ENCODE measurements around the gene OXER1. TPM values are rescaled to one million over a fixed set of nuclear protein-coding genes. Genes with fewer than 3 reads are reported as not detected.

Gene OXER1
- total and polyA plus RNA-seq, 2 of the 13 experiments (the other 11 are each of a cell fraction or from before 2014, with no cell fraction given) = 8.0 to 9.0 TPM

DNA sequence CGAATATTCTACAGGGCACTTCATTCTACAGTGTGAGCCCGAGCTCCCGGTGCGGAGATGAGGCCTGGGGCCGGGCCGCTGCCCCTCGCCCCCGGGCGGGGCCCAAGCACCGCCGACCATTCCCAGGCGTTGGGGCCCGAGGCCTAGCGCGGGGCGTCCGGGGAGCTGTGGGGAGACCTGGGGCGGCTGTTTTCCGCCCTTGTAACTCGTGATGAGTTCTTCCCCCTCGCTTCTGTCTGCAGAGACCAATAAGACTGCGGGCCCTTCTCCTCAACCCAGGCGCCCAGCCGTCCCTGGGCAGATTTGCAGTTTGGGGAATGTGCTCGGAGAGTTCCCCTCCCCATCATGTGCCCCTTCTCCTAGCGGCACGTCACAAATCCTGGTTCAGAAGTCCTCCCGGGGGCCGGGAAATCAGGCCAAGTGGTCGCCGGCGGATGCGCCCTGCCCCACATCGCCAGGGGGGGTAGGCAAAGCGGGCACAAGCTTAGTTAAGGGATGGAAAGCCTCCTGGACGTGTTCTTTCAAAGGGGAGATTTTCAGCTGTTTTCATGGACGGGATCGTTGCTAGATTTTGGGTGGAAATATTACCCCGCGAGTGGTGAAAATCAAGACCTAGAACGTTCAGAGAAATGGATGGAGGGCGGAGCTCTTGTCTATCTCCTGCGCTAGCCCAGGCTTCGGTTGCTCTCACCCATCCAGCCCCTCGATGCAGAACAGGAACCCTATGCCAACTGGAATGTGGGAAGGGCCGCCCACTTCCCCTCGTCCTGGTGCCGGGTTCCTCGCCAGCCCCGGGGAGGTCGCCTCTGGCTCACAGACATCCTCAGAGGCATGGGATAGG lies 47.3 kb upstream of the OXER1 start:
- TSS peak; percentile 83 for BruUV-seq (replicated peaks)
- intact Hi-C loops (cut with micrococcal nuclease; ENCODE audit: unreplicated experiment) (loop anchor here (2.0 kb wide), 1 partner anchor 786 kb away; the partner anchor contains the start of gene THADA), in situ Hi-C loops (cut with HindIII; ENCODE audit: extremely low pct_ligation_motif_present, low pct_unique_long_range_greater_than_20kb) (no loop called here)
- Histone ChIP-seq H3K9me3 (ENCODE audit: low read length) (no peaks in the 10 kb centered on the region), H2AFZ (ENCODE audit: low read length) (peak overlapping the region; percentile 51), H3K4me2 (ENCODE audit: low read depth, low read length) (peak overlapping the region; percentile 98), H3K79me2 (ENCODE audit: insufficient read depth, low read length) (no peaks in the 10 kb centered on the region), H3K4me3 (replicated peaks in 1 of 3; ENCODE audit: insufficient read depth in 1 of 3, low read depth in 2 of 3, low read length in 3 of 3) (peak overlapping the region; percentile 79 to 93 (median 80)), H3K27me3 (ENCODE audit: control insufficient read depth in 1 of 2, insufficient read depth in 2 of 2, low read length in 2 of 2) (no peaks in the 10 kb centered on the region; a peak in 1 of 5 replicates), H3K36me3 (replicated peaks in 1 of 2; ENCODE audit: control insufficient read depth in 1 of 2, insufficient read depth in 2 of 2, low read length in 2 of 2) (no peaks in the 10 kb centered on the region), H3K9ac (ENCODE audit: insufficient read depth, low read depth, low read length) (peak overlapping the region; percentile 96), H3K27ac (ENCODE audit: extremely low read length, insufficient read depth, low read length) (peak overlapping the region; percentile 98), H3K4me1 (ENCODE audit: insufficient read depth, low read length) (peaks cover 19% of the 10 kb centered on the region), H4K20me1 (ENCODE audit: insufficient read depth, low read length) (no peaks in the 10 kb centered on the region)
- FAIRE-seq (peak; percentile 23), DNase-seq (ENCODE audit: low spot score) (peak; percentile 61), ATAC-seq (peak; percentile 5; the same call in 2 of the 3 replicates)
- ChIA-PET POLR2A (interaction anchor here (0.6 to 6.1 kb wide), 23 partner anchors 8 to 785 kb away, joined by 3 to 287 read pairs (median 5); partner anchors contain the start of genes HAAO, THADA and ZFP36L2), CTCF (ENCODE audit: low intra/inter-chr PET ratio, low total read pairs) (interaction anchor here (1.8 kb wide), 1 partner anchor 16 kb away, joined by 5 read pairs; no protein-coding TSS in a partner anchor)
- 2% methylated on average over 40 of the region's 51 CpGs for WGBS (ENCODE audit: low lambda C conversion rate)
- TF ChIP-seq CREM (IDR thresholded peaks at IDR 0.05) (peak; percentile 24; the same call in 1 of the 2 replicates), CREM (CRISPR knock-in tag; IDR thresholded peaks at IDR 0.05) (no peak), ZNF414 (CRISPR knock-in tag; IDR thresholded peaks at IDR 0.05) (no peak), ZNF343 (CRISPR knock-in tag; IDR thresholded peaks at IDR 0.05) (no peak), ZNF766 (CRISPR knock-in tag; IDR thresholded peaks at IDR 0.05; ENCODE audit: borderline replicate concordance) (no peak), MYC (CRISPR knock-in tag; IDR thresholded peaks at IDR 0.05; ENCODE audit: borderline replicate concordance) (0 out of 2 replicates have a peak, but pooled peaks have one; percentile 34), SMAD3 (CRISPR knock-in tag; IDR thresholded peaks at IDR 0.05) (no peak), ZMYM3 (CRISPR knock-in tag; IDR thresholded peaks at IDR 0.05) (peak; percentile 54; the same call in 1 of the 2 replicates), ETS1 (CRISPR knock-in tag; IDR thresholded peaks at IDR 0.05) (no peak), IRF9 (CRISPR knock-in tag; IDR thresholded peaks at IDR 0.05; ENCODE audit: borderline replicate concordance) (no peak), NONO (IDR thresholded peaks at IDR 0.05) (no peak), NONO (CRISPR knock-in tag; conservative IDR thresholded peaks at IDR 0.05) (no peak), UBTF (CRISPR knock-in tag; IDR thresholded peaks at IDR 0.05) (peak; percentile 31)
- TF ChIP-seq, protein P1, sequence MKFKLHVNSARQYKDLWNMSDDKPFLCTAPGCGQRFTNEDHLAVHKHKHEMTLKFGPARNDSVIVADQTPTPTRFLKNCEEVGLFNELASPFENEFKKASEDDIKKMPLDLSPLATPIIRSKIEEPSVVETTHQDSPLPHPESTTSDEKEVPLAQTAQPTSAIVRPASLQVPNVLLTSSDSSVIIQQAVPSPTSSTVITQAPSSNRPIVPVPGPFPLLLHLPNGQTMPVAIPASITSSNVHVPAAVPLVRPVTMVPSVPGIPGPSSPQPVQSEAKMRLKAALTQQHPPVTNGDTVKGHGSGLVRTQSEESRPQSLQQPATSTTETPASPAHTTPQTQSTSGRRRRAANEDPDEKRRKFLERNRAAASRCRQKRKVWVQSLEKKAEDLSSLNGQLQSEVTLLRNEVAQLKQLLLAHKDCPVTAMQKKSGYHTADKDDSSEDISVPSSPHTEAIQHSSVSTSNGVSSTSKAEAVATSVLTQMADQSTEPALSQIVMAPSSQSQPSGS (CRISPR knock-in tag; IDR thresholded peaks at IDR 0.05) = 0 out of 2 replicates have a peak, but pooled peaks have one; percentile 11
- TF ChIP-seq, protein P2, sequence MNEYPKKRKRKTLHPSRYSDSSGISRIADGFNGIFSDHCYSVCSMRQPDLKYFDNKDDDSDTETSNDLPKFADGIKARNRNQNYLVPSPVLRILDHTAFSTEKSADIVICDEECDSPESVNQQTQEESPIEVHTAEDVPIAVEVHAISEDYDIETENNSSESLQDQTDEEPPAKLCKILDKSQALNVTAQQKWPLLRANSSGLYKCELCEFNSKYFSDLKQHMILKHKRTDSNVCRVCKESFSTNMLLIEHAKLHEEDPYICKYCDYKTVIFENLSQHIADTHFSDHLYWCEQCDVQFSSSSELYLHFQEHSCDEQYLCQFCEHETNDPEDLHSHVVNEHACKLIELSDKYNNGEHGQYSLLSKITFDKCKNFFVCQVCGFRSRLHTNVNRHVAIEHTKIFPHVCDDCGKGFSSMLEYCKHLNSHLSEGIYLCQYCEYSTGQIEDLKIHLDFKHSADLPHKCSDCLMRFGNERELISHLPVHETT (CRISPR knock-in tag; conservative IDR thresholded peaks at IDR 0.05) = no peak
